H9 (cell line): ENCODE results near the gene ITGAE. TPM values are rescaled to one million over a fixed set of nuclear protein-coding genes. Genes with fewer than 3 reads are reported as not detected.

Source experiments
- DNase-seq: peaks from one replicate; pipeline ENCODE4 v3.0.0-alpha.2; 2017
- H2AFZ ChIP-seq: one replicate; pipeline ENCODE4 v1.6.1; 2013; ENCODE audit warnings: mild to moderate bottlenecking, low read length, control low read depth, moderate library complexity
- H2AK5ac ChIP-seq: 2 replicates; pipeline ENCODE4 v1.6.1; 2013; ENCODE audit warnings: low read length, control low read depth, mixed read lengths; ENCODE audit not compliant: insufficient read length
- H2BK120ac ChIP-seq: one replicate; pipeline ENCODE4 v1.6.1; 2013; ENCODE audit warnings: low read depth, mild to moderate bottlenecking, low read length, control low read depth, inconsistent platforms; ENCODE audit not compliant: poor library complexity, severe bottlenecking
- H2BK12ac ChIP-seq: 2 replicates; pipeline ENCODE4 v1.6.1; 2013; ENCODE audit warnings: low read length, control low read depth, mixed read lengths, low read depth; ENCODE audit not compliant: insufficient read length
- H2BK15ac ChIP-seq: 2 replicates; pipeline ENCODE4 v1.6.1; 2013; ENCODE audit warnings: low read depth, low read length, control low read depth
- H2BK20ac ChIP-seq: one replicate; pipeline ENCODE4 v1.6.1; 2013; ENCODE audit warnings: low read depth, mild to moderate bottlenecking, low read length, control low read depth, inconsistent platforms; ENCODE audit not compliant: poor library complexity, severe bottlenecking
- H2BK5ac ChIP-seq: 2 replicates; pipeline ENCODE4 v1.6.1; 2013; ENCODE audit warnings: low read length, control low read depth, mixed read lengths; ENCODE audit not compliant: insufficient read length
- H3K14ac ChIP-seq: 2 replicates; pipeline ENCODE4 v1.6.1; 2013; ENCODE audit warnings: low read length, control low read depth; ENCODE audit not compliant: insufficient read depth
- H3K18ac ChIP-seq: 2 replicates; pipeline ENCODE4 v1.6.1; 2013; ENCODE audit warnings: low read depth, mild to moderate bottlenecking, mixed read lengths, low read length, control low read depth; ENCODE audit not compliant: insufficient read length
- H3K23ac ChIP-seq: 2 replicates; pipeline ENCODE4 v1.6.1; 2013; ENCODE audit warnings: low read length, control low read depth, mixed read lengths, low read depth; ENCODE audit not compliant: insufficient read length
- H3K23me2 ChIP-seq: 2 replicates; pipeline ENCODE4 v1.6.1; 2013; ENCODE audit warnings: low read depth, mild to moderate bottlenecking, mixed read lengths, low read length, control low read depth; ENCODE audit not compliant: insufficient read length, poor library complexity, severe bottlenecking
- H3K27ac ChIP-seq: 2 replicates; pipeline ENCODE4 v1.5.1; 2013; ENCODE audit warnings: low read length, control low read depth, mixed read lengths, low read depth; ENCODE audit not compliant: insufficient read length
- H3K27me3 ChIP-seq: 2 replicates; pipeline ENCODE4 v1.6.1; 2013; ENCODE audit warnings: low read length, control low read depth, inconsistent platforms; ENCODE audit not compliant: insufficient read depth
- H3K4ac ChIP-seq: 2 replicates; pipeline ENCODE4 v1.6.1; 2013; ENCODE audit warnings: low read depth, mild to moderate bottlenecking, control low read depth, inconsistent platforms, low read length, moderate library complexity
- H3K4me1 ChIP-seq: 2 replicates; pipeline ENCODE4 v1.6.1; 2013; ENCODE audit warnings: low read length, control low read depth, inconsistent platforms; ENCODE audit not compliant: insufficient read depth
- H3K4me2 ChIP-seq: 2 replicates; pipeline ENCODE4 v1.6.1; 2013; ENCODE audit warnings: low read length, control low read depth, mixed read lengths; ENCODE audit not compliant: insufficient read length, insufficient read depth
- H3K56ac ChIP-seq: 2 replicates; pipeline ENCODE4 v1.6.1; 2013; ENCODE audit warnings: low read depth, mild to moderate bottlenecking, mixed read lengths, low read length, control low read depth; ENCODE audit not compliant: insufficient read length
- H3K79me1 ChIP-seq: 2 replicates; pipeline ENCODE4 v1.6.1; 2013; ENCODE audit warnings: low read depth, mild to moderate bottlenecking, moderate library complexity, low read length, control low read depth, inconsistent platforms; ENCODE audit not compliant: insufficient read depth, poor library complexity, severe bottlenecking
- H3K79me2 ChIP-seq: 2 replicates; pipeline ENCODE4 v1.6.1; 2013; ENCODE audit warnings: low read length, control low read depth, inconsistent platforms; ENCODE audit not compliant: insufficient read depth
- H3K9ac ChIP-seq: 2 replicates; pipeline ENCODE4 v1.6.1; 2013; ENCODE audit warnings: low read length, control low read depth, mixed read lengths; ENCODE audit not compliant: insufficient read length; ENCODE audit errors: extremely low read depth
- H3K9me3 ChIP-seq: one replicate; pipeline ENCODE4 v1.6.1; 2013; ENCODE audit warnings: low read depth, low read length, inconsistent platforms; ENCODE audit not compliant: control insufficient read depth
- H3T11ph ChIP-seq: one replicate; pipeline ENCODE4 v1.6.1; 2013; ENCODE audit warnings: mild to moderate bottlenecking, low read length, control low read depth, inconsistent platforms
- H4K20me1 ChIP-seq: one replicate; pipeline ENCODE4 v1.6.1; 2013; ENCODE audit not compliant: control insufficient read depth, insufficient read length, insufficient read depth
- H4K5ac ChIP-seq: 2 replicates; pipeline ENCODE4 v1.6.1; 2013; ENCODE audit warnings: low read depth, mild to moderate bottlenecking, mixed read lengths, low read length, control low read depth; ENCODE audit not compliant: insufficient read length
- H4K8ac ChIP-seq: replicated peaks from 2 replicates; pipeline ENCODE4 v1.6.1; 2013; ENCODE audit warnings: low read length, control low read depth, mixed read lengths, low read depth; ENCODE audit not compliant: insufficient read length
- H4K91ac ChIP-seq: 2 replicates; pipeline ENCODE4 v1.6.1; 2013; ENCODE audit warnings: low read depth, mild to moderate bottlenecking, moderate library complexity, mixed read lengths, low read length, control low read depth; ENCODE audit not compliant: insufficient read length
- H3K27ac Mint-ChIP-seq, 3 experiments: 2 replicates in 2 of 3; 3 replicates in 1 of 3; pipeline ENCODE4 v1.8.0; 2020 to 2021; ENCODE audit warnings: mixed read lengths in 3 of 3, mild to moderate bottlenecking in 1 of 3, moderate library complexity in 1 of 3
- H3K27me3 Mint-ChIP-seq: 2 replicates; pipeline ENCODE4 v1.8.0; 2021; ENCODE audit warnings: low read depth, mild to moderate bottlenecking, moderate library complexity, mixed read lengths
- H3K36me3 Mint-ChIP-seq, 3 experiments: 2 replicates in 2 of 3; 3 replicates in 1 of 3; pipeline ENCODE4 v1.8.0; 2020 to 2021; ENCODE audit warnings: low read depth in 3 of 3, mixed read lengths in 3 of 3; ENCODE audit not compliant: insufficient read depth in 1 of 3
- H3K4me1 Mint-ChIP-seq, 2 experiments: 2 replicates each; pipeline ENCODE4 v1.8.0; 2020; ENCODE audit warnings: mixed read lengths in 2 of 2
- H3K4me3 Mint-ChIP-seq, 2 experiments: 2 replicates in 1 of 2; 3 replicates in 1 of 2; pipeline ENCODE4 v1.8.0; 2020 to 2021; ENCODE audit warnings: mild to moderate bottlenecking in 2 of 2, mixed read lengths in 2 of 2, moderate library complexity in 1 of 2
- H3K9me3 Mint-ChIP-seq, 2 experiments: 2 replicates in 1 of 2; 3 replicates in 1 of 2; pipeline ENCODE4 v1.8.0; 2020; ENCODE audit warnings: mild to moderate bottlenecking in 2 of 2, mixed read lengths in 2 of 2, moderate library complexity in 1 of 2
- WGBS: extraction: QIAGEN DNeasy Blood & Tissue Kit; methylation state at CpG from one replicate; pipeline ENCODE4 v1.1.7; 2013; ENCODE audit warnings: missing lambda C conversion rate, low lambda C conversion rate, mixed read lengths; ENCODE audit not compliant: insufficient read length; ENCODE audit errors: extremely low coverage; 5-methylcytosine and 5-hydroxymethylcytosine counted together
- total RNA-seq: library from RNA; stranded (reverse); gene quantifications from 2 replicates; pipeline ENCODE4 v1.2.1, GENCODE V29; 2021
- TF ChIP-seq, protein P1 (sequence below): fragments of 200-600 bp; sonication (generic); conservative IDR thresholded peaks from 3 replicates; pipeline ENCODE4 v1.8.0; 2021; ENCODE audit warnings: antibody characterized with exemption, mild to moderate bottlenecking

ITGAE gene
- total RNA-seq, 1 experiment from 2014 or later: 23.5 TPM

DNA sequence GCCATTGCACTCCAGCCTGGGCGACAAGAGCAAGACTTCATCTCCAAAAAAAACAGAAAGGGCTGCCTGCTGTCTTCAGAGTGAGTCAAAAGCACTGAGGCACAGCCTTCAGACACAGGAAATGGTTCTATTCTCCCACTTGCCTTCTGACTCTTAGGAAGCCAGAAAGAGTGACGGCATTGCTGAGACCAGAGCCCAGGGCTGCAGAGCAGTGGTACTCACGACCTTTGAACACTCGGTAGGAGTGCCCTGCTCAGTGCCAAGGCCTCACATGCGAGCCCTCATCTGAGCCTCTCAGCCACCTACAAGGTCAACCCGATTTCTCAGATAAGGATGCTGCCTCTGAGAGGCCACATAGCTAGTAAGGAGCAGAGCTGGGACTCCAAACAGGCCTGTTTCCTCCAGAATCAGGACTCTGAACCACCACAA, 3.5 kb upstream of the ITGAE start:
- no peak overlapping the region for H2BK12ac ChIP-seq
- Mint-ChIP-seq H3K36me3 (peaks cover 1 to 48% (median 38%) of the 10 kb centered on the region in 3 experiments; a peak in 6 of 7 replicates), H3K4me3 (no peak overlapping the region), H3K4me1 (peaks cover 0 to 3% of the 10 kb centered on the region in 2 experiments; a peak in 1 of 4 replicates), H3K9me3 (no peaks in the 10 kb centered on the region), H3K27me3 (no peaks in the 10 kb centered on the region; the same call in 1 of the 2 replicates), H3K27ac (no peak overlapping the region)
- no CpG with 5 or more reads among the region's 6 CpGs for WGBS
- H4K91ac ChIP-seq: no peak overlapping the region
- no peak overlapping the region for H2BK20ac ChIP-seq
- H3K4me2 ChIP-seq: no peak overlapping the region
- H2AFZ ChIP-seq: no peak overlapping the region
- H3K79me2 ChIP-seq: no peaks in the 10 kb centered on the region
- H3K23me2 ChIP-seq: no peaks in the 10 kb centered on the region
- no peaks in the 10 kb centered on the region for H4K20me1 ChIP-seq
- H4K8ac ChIP-seq: no peak overlapping the region
- H2BK120ac ChIP-seq: no peak overlapping the region
- H3K18ac ChIP-seq: no peak overlapping the region
- TF ChIP-seq, protein P1, sequence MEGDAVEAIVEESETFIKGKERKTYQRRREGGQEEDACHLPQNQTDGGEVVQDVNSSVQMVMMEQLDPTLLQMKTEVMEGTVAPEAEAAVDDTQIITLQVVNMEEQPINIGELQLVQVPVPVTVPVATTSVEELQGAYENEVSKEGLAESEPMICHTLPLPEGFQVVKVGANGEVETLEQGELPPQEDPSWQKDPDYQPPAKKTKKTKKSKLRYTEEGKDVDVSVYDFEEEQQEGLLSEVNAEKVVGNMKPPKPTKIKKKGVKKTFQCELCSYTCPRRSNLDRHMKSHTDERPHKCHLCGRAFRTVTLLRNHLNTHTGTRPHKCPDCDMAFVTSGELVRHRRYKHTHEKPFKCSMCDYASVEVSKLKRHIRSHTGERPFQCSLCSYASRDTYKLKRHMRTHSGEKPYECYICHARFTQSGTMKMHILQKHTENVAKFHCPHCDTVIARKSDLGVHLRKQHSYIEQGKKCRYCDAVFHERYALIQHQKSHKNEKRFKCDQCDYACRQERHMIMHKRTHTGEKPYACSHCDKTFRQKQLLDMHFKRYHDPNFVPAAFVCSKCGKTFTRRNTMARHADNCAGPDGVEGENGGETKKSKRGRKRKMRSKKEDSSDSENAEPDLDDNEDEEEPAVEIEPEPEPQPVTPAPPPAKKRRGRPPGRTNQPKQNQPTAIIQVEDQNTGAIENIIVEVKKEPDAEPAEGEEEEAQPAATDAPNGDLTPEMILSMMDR: no peak
- H3K79me1 ChIP-seq: no peaks in the 10 kb centered on the region
- no peaks in the 10 kb centered on the region for H3K9me3 ChIP-seq
- no peak overlapping the region for H3K56ac ChIP-seq
- no peak overlapping the region for H3K23ac ChIP-seq
- H3K27me3 ChIP-seq: no peaks in the 10 kb centered on the region
- H4K5ac ChIP-seq: no peak overlapping the region
- H3T11ph ChIP-seq: no peak overlapping the region
- H3K27ac ChIP-seq: no peak overlapping the region
- H3K4ac ChIP-seq: no peak overlapping the region
- no peak overlapping the region for H2AK5ac ChIP-seq
- DNase-seq: no peak
- H2BK15ac ChIP-seq: no peak overlapping the region
- no peak overlapping the region for H3K14ac ChIP-seq
- H3K9ac ChIP-seq: no peak overlapping the region
- H2BK5ac ChIP-seq: no peak overlapping the region
- H3K4me1 ChIP-seq: no peaks in the 10 kb centered on the region
